Gastroesophageal sphincter (tissue), 3 donors: ENCODE data around the gene CHST9.

Source experiments
- CTCF ChIP-seq, 4 experiments: fragments of 200-600 bp in 2 of 4; fragments of 450-650 bp in 2 of 4; sonication (generic) in 1 of 4; IDR thresholded peaks; one replicate each; pipeline ENCODE4 v1.5.1; 2017 to 2019; ENCODE audit warnings: antibody characterized with exemption in 4 of 4, mild to moderate bottlenecking in 2 of 4, moderate library complexity in 2 of 4
- POLR2AphosphoS5 ChIP-seq: sonication (generic); formaldehyde crosslinking; IDR thresholded peaks from one replicate; pipeline ENCODE4 v1.6.1; 2017; ENCODE audit warnings: antibody characterized with exemption

- no peak for TF ChIP-seq CTCF (IDR thresholded peaks at IDR 0.05)
- no peak for TF ChIP-seq POLR2AphosphoS5
These were observed 26.5 kb upstream of the CHST9 start for GRCh38 chr18:27211569-27211968.
